Stimulated activated CD8-positive, alpha-beta memory T cell treated with anti-CD3 and anti-CD28 coated beads, Interleukin-4, amount 100 ng/mL, for 48 hours (primary cell): ENCODE results near the gene CIPC.
A peak's percentile ranks its signal among the peaks of the same experiment; 100 is the strongest.

Experiments used
- DNase-seq: peaks from one replicate; pipeline ENCODE4 v3.0.0-alpha.2; 2020

CIPC gene

GRCh38 chr14:77097700-77098528 lies at the start of gene CIPC:
Gene CIPC (plus strand): TSS chr14:77098258. CDS start chr14:77105709, 7,451 bp downstream.
- peak; percentile 99 for DNase-seq

GRCh38 chr14:77051116-77051515 lies 46.9 kb upstream of the CIPC start:
- no peak for DNase-seq

GRCh38 chr14:77052281-77053044 lies 45.6 kb upstream of the CIPC start:
- DNase-seq, result no peak

- DNase-seq, result peak; percentile 89
These were observed 44.8 kb upstream of the CIPC start for GRCh38 chr14:77053046-77053841.

- no peak for DNase-seq
These were observed 42.8 kb upstream of the CIPC start for GRCh38 chr14:77055306-77055705.

GRCh38 chr14:77055981-77056380 lies 42.1 kb upstream of the CIPC start:
- no peak for DNase-seq

GRCh38 chr14:77058117-77058516 lies 39.9 kb upstream of the CIPC start:
- no peak for DNase-seq

- no peak for DNase-seq
These were observed 39.3 kb upstream of the CIPC start for GRCh38 chr14:77058785-77059184.

- DNase-seq, result peak; percentile 47
These were observed 38.7 kb upstream of the CIPC start for GRCh38 chr14:77059276-77059915.

- no peak for DNase-seq
These were observed 36.3 kb upstream of the CIPC start for GRCh38 chr14:77061630-77062257.

- no peak for DNase-seq
These were observed 35.8 kb upstream of the CIPC start for GRCh38 chr14:77062261-77062660.

GRCh38 chr14:77063571-77064171 lies 34.4 kb upstream of the CIPC start:
- no peak for DNase-seq

GRCh38 chr14:77064521-77065178 lies 33.4 kb upstream of the CIPC start:
- DNase-seq, result no peak

- DNase-seq, result no peak
These were observed 32.0 kb upstream of the CIPC start for GRCh38 chr14:77065851-77066577.

- DNase-seq, result no peak
These were observed 31.4 kb upstream of the CIPC start for GRCh38 chr14:77066578-77067172.

- DNase-seq, result peak; percentile 71
These were observed 30.2 kb upstream of the CIPC start for GRCh38 chr14:77067632-77068516.

- no peak for DNase-seq
These were observed 29.4 kb upstream of the CIPC start for GRCh38 chr14:77068517-77069200.

GRCh38 chr14:77069551-77069950 lies 28.5 kb upstream of the CIPC start:
- DNase-seq, result no peak
